Choroid plexus epithelial cell (primary cell): ENCODE data around the gene FREM3.
"Not testable (repeated sequence)": the region's sequence is repeated elsewhere in the genome, so short reads cannot be mapped to it uniquely, and the experiment has no call there.

ENCODE experiments used
- DNase-seq: peaks from one replicate; pipeline ENCODE4 v3.0.0-alpha.2; 2010; ENCODE audit warnings: low read depth
- H3K4me3 ChIP-seq: 2 replicates; pipeline ENCODE4 v1.5.1; 2011; ENCODE audit warnings: low read depth, mild to moderate bottlenecking, control low read depth, low read length, moderate library complexity
- TF ChIP-seq, protein P1 (sequence below): conservative IDR thresholded peaks from 2 replicates; pipeline ENCODE4 v1.5.1; 2011; ENCODE audit warnings: low read depth, mild to moderate bottlenecking, control low read depth, inconsistent platforms, low read length, moderate library complexity

The FREM3 gene

DNA sequence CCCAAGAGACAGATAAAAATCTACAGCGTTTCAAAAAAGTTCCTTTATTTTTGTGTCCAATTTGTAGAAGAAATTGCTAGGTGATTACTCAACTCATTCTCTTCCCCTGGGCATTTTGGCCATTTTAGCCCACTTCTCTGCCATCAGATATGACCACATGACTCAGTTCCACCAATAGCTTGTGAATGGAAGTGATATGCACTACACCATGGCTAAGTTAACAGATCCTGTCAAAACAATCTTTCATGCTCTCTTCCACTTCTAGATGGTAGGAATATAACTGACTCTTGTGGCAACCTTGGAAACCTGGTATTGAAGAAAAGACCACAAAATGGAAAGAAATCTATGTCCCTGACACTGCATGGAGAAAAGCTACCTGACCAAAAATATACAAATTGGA lies 26.2 kb upstream of the FREM3 start:
- TF ChIP-seq, protein P1, sequence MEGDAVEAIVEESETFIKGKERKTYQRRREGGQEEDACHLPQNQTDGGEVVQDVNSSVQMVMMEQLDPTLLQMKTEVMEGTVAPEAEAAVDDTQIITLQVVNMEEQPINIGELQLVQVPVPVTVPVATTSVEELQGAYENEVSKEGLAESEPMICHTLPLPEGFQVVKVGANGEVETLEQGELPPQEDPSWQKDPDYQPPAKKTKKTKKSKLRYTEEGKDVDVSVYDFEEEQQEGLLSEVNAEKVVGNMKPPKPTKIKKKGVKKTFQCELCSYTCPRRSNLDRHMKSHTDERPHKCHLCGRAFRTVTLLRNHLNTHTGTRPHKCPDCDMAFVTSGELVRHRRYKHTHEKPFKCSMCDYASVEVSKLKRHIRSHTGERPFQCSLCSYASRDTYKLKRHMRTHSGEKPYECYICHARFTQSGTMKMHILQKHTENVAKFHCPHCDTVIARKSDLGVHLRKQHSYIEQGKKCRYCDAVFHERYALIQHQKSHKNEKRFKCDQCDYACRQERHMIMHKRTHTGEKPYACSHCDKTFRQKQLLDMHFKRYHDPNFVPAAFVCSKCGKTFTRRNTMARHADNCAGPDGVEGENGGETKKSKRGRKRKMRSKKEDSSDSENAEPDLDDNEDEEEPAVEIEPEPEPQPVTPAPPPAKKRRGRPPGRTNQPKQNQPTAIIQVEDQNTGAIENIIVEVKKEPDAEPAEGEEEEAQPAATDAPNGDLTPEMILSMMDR: no peak
- no peak overlapping the region for H3K4me3 ChIP-seq
- no peak for DNase-seq

DNA sequence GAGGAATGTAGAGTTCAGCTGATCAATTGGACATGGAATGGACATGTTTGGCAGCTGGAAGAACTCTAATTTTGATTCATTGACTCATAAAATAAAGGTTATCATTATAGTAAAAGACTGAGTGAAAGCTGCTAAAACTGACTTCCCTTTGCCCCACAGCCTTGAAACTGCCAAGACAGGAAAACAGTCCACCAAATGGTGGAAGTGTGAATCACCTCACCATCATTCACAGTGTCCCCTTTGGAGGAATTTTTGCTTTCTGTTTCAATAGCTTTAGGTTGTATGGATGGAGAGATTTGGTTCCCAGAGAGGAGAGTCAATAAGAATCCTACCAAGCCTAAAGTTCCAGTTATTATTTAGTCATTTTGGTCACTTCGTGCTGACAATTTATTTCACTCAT lies 20.8 kb upstream of the FREM3 start:
- no peak for DNase-seq
- TF ChIP-seq, protein P1: no peak
- no peak overlapping the region for H3K4me3 ChIP-seq

DNA sequence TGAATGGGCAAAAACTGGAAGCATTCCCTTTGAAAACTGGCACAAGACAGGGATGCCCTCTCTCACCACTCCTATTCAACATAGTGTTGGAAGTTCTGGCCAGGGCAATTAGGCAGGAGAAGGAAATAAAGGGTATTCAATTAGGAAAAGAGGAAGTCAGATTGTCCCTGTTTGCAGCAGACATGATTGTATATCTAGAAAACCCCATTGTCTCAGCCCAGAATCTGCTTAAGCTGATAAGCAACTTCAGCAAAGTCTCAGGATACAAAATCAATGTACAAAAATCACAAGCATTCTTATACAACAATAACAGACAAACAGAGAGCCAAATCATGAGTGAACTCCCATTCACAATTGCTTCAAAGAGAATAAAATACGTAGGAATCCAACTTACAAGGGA lies 18.3 kb upstream of the FREM3 start:
- not testable (repeated sequence) for H3K4me3 ChIP-seq, DNase-seq

DNA sequence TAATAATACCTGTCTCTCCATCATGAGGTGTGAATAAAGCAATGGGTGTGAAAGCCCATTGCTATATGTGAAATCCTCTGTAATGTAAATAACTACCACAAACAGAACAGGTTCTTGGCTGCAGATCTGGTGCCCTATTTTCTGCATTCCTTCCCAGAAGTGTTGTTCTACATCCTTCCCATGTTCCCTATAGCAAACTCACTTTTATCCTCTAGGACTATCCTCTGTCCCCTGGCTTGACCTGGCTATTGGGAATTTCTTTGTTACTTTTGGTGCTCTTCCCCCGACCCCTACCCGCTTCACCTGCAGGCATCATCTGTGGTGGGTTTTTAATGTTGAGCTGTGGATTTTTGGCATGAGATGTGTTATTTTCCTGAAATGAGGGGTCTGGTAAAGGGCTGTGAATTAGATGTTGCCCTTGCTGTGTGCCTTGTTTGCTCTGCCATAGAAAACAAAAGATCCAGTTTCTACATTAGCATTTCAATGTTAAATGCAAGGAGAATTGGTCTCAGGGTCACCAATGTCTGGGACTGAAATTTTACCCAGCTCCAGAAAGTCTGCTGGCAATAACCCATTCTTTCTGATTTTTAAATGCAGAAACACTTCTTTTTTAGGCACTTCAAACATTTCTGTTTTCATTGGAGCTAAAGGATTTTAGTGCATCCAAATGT lies 13.6 kb upstream of the FREM3 start:
- H3K4me3 ChIP-seq: no peak overlapping the region
- TF ChIP-seq, protein P1: no peak
- no peak for DNase-seq

DNA sequence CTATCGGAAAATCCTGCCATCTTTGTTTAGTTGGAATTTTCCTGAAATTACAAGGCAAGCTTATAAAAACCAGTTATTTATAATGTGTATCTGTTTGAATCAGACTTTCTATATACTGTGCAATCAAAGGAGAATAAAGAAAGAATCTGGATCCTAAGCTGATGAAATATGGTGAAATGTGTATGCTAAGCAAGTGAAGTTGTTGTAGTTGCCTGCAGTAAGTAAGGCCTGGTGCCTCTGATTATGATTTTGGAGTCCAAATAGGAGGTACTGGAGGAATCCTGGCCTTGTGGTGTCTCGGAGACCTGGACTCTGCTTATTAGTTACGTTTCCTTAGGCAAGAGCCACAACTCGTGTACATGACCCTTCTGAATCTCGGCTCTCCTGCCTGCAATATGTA lies 13.1 kb upstream of the FREM3 start:
- TF ChIP-seq, protein P1: no peak
- H3K4me3 ChIP-seq: no peak overlapping the region
- no peak for DNase-seq

DNA sequence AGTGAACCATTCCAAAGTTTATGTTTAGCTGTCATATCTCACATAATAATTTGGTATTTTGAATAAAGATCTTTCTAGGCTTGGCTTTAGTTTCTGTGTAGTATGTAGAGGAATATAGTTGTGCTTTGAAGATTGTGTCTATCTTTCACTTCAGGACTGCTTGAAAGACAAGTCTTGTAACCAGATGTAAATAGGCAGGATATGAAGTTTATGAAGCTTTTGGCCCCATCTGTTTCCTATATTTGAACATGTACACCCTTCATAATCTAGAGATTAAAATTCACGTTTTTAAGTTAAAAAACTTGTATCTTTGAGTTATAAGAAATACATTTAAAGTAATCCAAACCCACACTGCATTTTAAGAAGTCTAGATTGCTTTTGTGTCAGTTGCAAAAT lies 11.7 kb upstream of the FREM3 start:
- no peak for DNase-seq
- TF ChIP-seq, protein P1: no peak
- H3K4me3 ChIP-seq: no peak overlapping the region

DNA sequence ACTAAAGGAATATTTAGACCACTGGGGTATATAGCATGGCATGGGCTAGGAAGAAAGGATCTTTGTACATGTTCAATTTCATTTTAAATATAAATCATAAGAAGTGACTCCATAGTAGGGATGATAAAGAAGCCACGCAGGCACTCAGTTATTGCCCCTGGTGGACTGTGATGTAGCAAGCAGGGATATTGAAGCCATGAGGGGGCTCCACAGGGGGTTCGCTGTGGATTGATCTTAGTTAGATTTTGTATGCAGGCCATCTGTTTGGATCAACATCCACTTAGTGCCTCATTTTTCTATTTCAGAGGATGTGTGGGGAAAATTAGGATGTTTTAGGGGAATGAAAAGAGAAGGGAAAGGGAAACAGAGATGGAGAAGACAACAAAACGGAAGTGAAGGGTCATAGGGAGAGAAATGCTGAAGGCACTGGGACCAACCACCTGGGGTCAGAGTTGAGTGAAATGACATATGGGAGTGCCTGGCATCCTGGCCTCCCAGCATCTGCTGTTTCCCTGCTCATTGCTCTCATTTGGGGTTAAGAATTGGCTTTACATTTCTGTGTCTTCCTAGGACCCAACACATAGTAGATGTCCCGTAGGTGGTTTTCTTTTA lies 11.2 kb upstream of the FREM3 start:
- H3K4me3 ChIP-seq: no peak overlapping the region
- TF ChIP-seq, protein P1: no peak
- DNase-seq: no peak
